Muscle layer of colon (tissue), 2 donors: ENCODE results near the gene BCL11B.

Source experiments
- H3K27ac ChIP-seq: one replicate; pipeline ENCODE4 v1.7.0; 2013; ENCODE audit warnings: low read depth, mild to moderate bottlenecking, low read length, moderate library complexity
- H3K27me3 ChIP-seq, 2 donors: one replicate each; pipeline ENCODE4 v1.7.0; 2013; ENCODE audit warnings: low read length in 2 of 2, mild to moderate bottlenecking in 2 of 2; ENCODE audit not compliant: insufficient read depth in 2 of 2, control insufficient read depth in 1 of 2
- H3K36me3 ChIP-seq: one replicate; pipeline ENCODE4 v1.7.0; 2013; ENCODE audit warnings: mild to moderate bottlenecking, low read length; ENCODE audit not compliant: insufficient read depth
- H3K4me1 ChIP-seq: one replicate; pipeline ENCODE4 v1.7.0; 2013; ENCODE audit warnings: mild to moderate bottlenecking, low read length; ENCODE audit not compliant: insufficient read depth
- H3K4me3 ChIP-seq, 2 donors: one replicate each; pipeline ENCODE4 v1.7.0; 2013; ENCODE audit warnings: low read length in 2 of 2, low read depth in 1 of 2, mild to moderate bottlenecking in 1 of 2, moderate library complexity in 1 of 2
- H3K9ac ChIP-seq: one replicate; pipeline ENCODE4 v1.7.0; 2013; ENCODE audit warnings: low read length
- H3K9me3 ChIP-seq: one replicate; pipeline ENCODE4 v1.7.0; 2013; ENCODE audit warnings: mild to moderate bottlenecking, low read length
- donor health status: abdominal sarcoma.
- donor health status: Adenocarcinoma of cecum.

The BCL11B gene

DNA sequence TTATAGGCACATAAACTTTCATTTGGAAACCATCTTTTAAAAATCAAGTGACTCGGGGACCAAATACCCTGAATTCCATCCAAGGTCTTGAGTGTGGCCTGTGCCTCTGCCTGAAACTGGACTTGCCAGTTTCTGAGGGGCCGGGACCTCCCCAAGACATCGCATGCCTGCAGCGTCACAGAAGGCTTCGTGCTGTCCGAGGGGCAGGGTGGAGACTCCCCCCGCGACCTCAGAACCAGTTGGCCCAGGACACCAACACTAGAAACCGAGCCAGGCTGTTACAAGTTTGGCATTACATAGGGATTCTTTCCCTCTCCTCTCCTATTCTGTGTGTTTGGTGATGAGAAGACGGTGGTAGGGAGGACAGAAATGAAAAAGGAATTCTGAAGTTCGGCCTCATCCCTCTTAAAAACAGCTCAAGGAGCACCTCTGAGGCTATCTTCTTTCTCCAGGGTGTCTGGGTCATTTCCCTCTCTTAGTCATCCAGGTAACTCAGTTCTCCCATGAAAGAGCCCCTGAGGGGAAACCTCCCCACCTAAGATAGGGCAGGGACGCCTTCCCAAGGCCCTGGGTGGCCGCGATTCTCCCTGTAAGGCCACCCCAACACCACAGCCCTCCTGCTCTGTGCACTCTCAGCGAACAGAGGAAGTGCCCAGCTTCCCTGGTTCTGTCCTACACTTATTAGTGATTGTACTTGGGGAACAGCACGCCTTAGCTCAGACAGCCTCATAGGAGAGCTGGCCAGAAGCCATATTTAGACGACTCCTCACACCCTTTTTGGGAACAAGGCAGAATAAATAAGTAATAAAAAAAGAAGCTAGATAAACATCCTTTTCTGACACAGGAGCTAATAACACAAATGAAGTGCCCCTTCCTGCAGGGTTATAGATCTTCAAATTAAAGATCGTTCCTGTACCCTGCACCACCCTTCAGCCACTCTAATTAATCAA, 93.8 kb downstream of the BCL11B start:
- no peak overlapping the region for H3K27ac ChIP-seq
- no peaks in the 10 kb centered on the region for H3K36me3 ChIP-seq
- no peak overlapping the region for H3K9ac ChIP-seq

GRCh38 chr14:99177046-99177655, 94.8 kb downstream of the BCL11B start:
- H3K4me1 ChIP-seq: peaks cover 6% of the 10 kb centered on the region
- no peaks in the 10 kb centered on the region for H3K36me3 ChIP-seq
- no peaks in the 10 kb centered on the region for H3K9me3 ChIP-seq
- no peaks in the 10 kb centered on the region for H3K27me3 ChIP-seq
- H3K4me3 ChIP-seq: no peak overlapping the region
- H3K9ac ChIP-seq: no peak overlapping the region
- H3K27ac ChIP-seq: no peak overlapping the region

More for the DNA sequence above, 93.8 kb downstream of the BCL11B start:
- Histone ChIP-seq H3K4me3 (no peak overlapping the region), H3K4me1 (peaks cover 6% of the 10 kb centered on the region), H3K9me3 (no peaks in the 10 kb centered on the region), H3K27me3 (no peaks in the 10 kb centered on the region)

- Histone ChIP-seq H3K27me3 (no peaks in the 10 kb centered on the region), H3K36me3 (no peaks in the 10 kb centered on the region), H3K4me3 (no peak overlapping the region)
These were observed 95.6 kb downstream of the BCL11B start for GRCh38 chr14:99176156-99176945.

DNA sequence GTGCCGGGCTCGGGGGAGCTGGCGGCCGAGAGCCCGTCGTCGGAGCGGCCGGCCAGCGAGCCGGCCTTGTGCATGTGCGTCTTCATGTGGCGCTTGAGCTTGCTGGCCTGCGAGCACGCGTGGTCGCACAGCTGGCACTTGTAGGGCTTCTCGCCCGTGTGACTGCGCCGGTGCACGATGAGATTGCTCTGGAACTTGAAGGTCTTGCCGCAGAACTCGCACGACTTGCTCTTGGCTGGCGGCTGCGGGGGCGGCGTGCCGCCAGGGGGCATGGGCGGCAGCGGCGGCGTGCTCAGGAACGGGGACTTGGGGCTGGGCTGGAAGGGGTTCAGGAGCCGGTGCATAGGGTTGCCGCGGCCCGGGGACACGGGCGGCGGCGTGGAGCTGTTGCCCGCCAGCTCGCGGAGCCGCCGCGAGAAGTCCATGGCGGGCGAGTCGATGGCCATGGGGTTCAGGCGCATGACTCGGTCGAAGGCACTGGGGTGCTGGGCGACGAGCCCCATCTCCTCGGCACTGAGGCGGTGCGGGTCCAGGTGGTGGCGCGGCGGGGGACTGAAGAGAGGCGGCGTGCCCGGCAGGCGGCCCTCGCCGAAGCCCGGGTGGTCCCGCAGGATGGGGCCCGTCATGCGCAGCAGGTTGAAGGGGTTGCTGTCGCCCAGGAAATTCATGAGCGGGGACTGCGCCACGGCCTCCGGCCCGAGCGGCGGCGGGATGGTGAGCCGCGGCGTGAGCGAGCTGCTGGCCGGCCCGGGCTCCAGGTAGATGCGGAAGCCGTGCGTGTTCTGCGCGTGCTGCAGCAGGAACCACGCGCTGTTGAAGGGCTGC, 96.5 kb downstream of the BCL11B start:
- Histone ChIP-seq H3K9ac (no peak overlapping the region), H3K27me3 (no peaks in the 10 kb centered on the region), H3K4me1 (peaks cover 6% of the 10 kb centered on the region), H3K9me3 (no peaks in the 10 kb centered on the region), H3K36me3 (no peaks in the 10 kb centered on the region), H3K27ac (no peak overlapping the region), H3K4me3 (no peak overlapping the region)

More at GRCh38 chr14:99176156-99176945, 95.6 kb downstream of the BCL11B start:
- no peaks in the 10 kb centered on the region for H3K9me3 ChIP-seq
- peaks cover 6% of the 10 kb centered on the region for H3K4me1 ChIP-seq
- no peak overlapping the region for H3K27ac ChIP-seq
- no peak overlapping the region for H3K9ac ChIP-seq

GRCh38 chr14:99174770-99175319, 97.2 kb downstream of the BCL11B start:
- H3K9ac ChIP-seq: no peak overlapping the region
- H3K9me3 ChIP-seq: no peaks in the 10 kb centered on the region
- H3K36me3 ChIP-seq: no peaks in the 10 kb centered on the region
- H3K27ac ChIP-seq: no peak overlapping the region
- H3K27me3 ChIP-seq: no peaks in the 10 kb centered on the region
- peaks cover 6% of the 10 kb centered on the region for H3K4me1 ChIP-seq
- H3K4me3 ChIP-seq: no peak overlapping the region

- H3K36me3 ChIP-seq: no peaks in the 10 kb centered on the region
- H3K27ac ChIP-seq: no peak overlapping the region
These were observed 97.8 kb downstream of the BCL11B start for GRCh38 chr14:99174081-99174769.

GRCh38 chr14:99173506-99173905, 98.5 kb downstream of the BCL11B start:
- Histone ChIP-seq H3K36me3 (no peaks in the 10 kb centered on the region), H3K27ac (no peak overlapping the region), H3K4me1 (peaks cover 4% of the 10 kb centered on the region), H3K9ac (no peak overlapping the region), H3K27me3 (no peaks in the 10 kb centered on the region), H3K4me3 (no peak overlapping the region), H3K9me3 (no peaks in the 10 kb centered on the region)

More at GRCh38 chr14:99174081-99174769, 97.8 kb downstream of the BCL11B start:
- no peaks in the 10 kb centered on the region for H3K9me3 ChIP-seq
- H3K27me3 ChIP-seq: no peaks in the 10 kb centered on the region
- no peak overlapping the region for H3K9ac ChIP-seq
- peaks cover 6% of the 10 kb centered on the region for H3K4me1 ChIP-seq
- H3K4me3 ChIP-seq: no peak overlapping the region

DNA sequence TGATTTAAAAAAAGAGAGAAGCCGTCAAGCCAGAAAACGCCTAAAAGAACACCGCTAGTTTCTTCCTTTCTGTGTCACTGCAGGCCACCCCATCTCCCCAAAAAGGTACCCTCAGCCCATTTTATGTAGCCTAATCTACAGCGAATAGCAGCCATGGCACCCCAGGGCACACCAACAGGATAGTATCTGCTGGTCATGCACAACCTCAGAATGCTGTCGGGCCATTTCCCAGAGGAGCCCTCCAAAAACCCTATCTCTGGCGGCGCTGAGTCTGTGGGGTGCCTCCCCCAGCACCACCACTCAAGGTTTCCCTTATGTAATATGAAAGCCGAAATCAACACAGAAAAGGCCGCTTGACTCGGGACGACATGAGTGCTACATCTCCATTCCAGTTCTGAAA, 98.9 kb downstream of the BCL11B start:
- no peaks in the 10 kb centered on the region for H3K36me3 ChIP-seq

GRCh38 chr14:99171396-99171795, 100.6 kb downstream of the BCL11B start:
- no peaks in the 10 kb centered on the region for H3K9me3 ChIP-seq
- no peaks in the 10 kb centered on the region for H3K27me3 ChIP-seq
- no peak overlapping the region for H3K4me3 ChIP-seq
- H3K36me3 ChIP-seq: no peaks in the 10 kb centered on the region
- no peaks in the 10 kb centered on the region for H3K4me1 ChIP-seq
- no peak overlapping the region for H3K27ac ChIP-seq
- no peak overlapping the region for H3K9ac ChIP-seq

More for the DNA sequence above, 98.9 kb downstream of the BCL11B start:
- Histone ChIP-seq H3K9me3 (no peaks in the 10 kb centered on the region), H3K27me3 (no peaks in the 10 kb centered on the region), H3K4me1 (peaks cover under 1% of the 10 kb centered on the region), H3K27ac (no peak overlapping the region), H3K4me3 (no peak overlapping the region), H3K9ac (no peak overlapping the region)

- no peaks in the 10 kb centered on the region for H3K36me3 ChIP-seq
- H3K4me1 ChIP-seq: no peaks in the 10 kb centered on the region
- H3K27me3 ChIP-seq: no peaks in the 10 kb centered on the region
- H3K9ac ChIP-seq: no peak overlapping the region
- H3K4me3 ChIP-seq: no peak overlapping the region
- no peak overlapping the region for H3K27ac ChIP-seq
- no peaks in the 10 kb centered on the region for H3K9me3 ChIP-seq
These were observed 102.1 kb downstream of the BCL11B start for GRCh38 chr14:99169776-99170356.
